GM18868 (cell line): Measurements from ENCODE around the gene FGF11.
"Not testable (repeated sequence)": the region's sequence is repeated elsewhere in the genome, so short reads cannot be mapped to it uniquely, and the experiment has no call there.

Source experiments
- ATAC-seq: cut with Tn5 transposase; IDR thresholded peaks from one replicate; pipeline ENCODE4 v1.9.1; 2021; ENCODE audit warnings: mild to moderate bottlenecking, moderate library complexity; ENCODE audit not compliant: unreplicated experiment

The FGF11 gene

DNA sequence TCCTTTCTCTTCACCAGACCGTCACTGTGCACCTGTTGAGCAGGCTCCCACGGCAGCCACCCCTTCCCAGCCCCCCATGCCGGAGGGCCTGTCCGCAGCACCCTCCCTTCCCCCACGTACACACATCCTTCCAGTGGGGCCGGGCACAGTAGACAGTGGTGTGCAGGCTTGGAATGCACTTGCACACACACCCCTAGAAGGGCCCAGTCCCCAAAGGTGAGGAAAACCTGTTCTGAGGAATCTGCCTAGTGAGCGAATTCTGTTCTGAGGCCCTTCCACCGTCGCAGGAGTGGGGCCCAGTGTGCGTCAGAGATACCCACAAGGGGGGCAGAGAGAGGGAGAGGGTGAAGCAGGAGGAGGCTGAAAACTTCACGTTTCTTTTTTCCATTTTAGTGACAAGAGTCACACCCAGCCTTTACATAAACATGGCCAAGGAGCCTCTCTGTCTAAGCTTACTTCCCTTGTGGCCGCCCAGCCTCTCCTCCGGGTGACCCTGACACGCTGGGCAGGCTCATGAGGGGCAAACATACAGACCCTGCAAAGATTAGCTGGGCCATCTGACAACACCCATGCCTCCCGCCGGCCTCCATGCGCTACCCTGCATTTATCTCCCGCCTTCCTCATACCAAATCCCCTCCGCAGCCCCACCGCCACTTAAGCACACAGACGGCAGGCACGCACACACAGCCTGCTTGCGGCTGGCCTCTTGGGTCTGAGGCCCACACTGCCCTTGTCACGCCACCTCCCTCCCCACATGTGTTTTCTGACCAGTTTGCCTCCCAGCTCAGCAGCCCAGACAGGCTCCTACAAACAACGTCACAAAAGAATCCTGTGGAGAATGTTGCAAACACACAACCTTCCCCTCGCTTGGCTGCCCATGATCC lies 38.3 kb downstream of the FGF11 start:
- ATAC-seq: no peak

DNA sequence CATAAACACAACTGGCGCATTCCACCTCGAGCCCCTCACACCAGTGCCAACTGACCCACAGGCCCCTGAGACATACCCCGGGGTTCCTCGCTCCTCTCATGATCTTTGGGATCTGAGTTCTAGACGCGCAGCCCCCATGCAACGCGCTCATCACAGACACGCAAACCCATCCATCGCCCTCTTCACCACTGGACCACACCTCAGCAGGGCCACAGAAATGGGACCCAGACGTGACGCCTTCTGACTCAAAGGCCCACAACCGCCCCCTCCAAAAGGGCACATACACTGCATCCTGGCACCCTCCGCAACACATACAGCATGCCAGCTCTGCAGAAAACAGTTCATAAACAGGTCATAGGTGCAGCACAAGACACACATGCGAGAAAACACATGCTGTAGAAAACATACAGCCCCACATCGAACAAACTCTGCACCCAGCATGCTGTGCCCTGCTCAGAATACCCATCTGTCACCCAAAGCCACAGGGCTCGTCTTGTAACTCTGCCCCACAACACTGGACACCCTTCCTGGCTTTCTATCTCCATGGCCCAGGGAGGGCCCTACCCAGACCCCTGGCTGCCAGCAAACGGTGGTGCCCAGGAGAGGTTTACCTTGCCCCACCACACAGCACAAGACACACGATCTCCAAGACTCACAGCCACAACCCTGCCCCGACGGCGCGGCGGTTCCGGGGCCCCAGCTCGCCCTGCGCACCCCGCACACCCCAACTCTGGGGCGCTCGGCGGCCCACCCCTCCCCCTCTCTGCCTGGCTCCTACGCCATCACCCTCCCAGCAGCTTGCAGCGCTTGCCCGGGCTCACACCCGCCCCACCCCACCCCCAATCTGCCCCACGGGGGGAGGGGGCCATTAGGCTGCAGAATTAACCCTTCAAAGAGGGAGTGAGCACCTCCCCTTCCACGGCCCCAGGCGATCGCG lies 39.2 kb downstream of the FGF11 start:
- no peak for ATAC-seq

DNA sequence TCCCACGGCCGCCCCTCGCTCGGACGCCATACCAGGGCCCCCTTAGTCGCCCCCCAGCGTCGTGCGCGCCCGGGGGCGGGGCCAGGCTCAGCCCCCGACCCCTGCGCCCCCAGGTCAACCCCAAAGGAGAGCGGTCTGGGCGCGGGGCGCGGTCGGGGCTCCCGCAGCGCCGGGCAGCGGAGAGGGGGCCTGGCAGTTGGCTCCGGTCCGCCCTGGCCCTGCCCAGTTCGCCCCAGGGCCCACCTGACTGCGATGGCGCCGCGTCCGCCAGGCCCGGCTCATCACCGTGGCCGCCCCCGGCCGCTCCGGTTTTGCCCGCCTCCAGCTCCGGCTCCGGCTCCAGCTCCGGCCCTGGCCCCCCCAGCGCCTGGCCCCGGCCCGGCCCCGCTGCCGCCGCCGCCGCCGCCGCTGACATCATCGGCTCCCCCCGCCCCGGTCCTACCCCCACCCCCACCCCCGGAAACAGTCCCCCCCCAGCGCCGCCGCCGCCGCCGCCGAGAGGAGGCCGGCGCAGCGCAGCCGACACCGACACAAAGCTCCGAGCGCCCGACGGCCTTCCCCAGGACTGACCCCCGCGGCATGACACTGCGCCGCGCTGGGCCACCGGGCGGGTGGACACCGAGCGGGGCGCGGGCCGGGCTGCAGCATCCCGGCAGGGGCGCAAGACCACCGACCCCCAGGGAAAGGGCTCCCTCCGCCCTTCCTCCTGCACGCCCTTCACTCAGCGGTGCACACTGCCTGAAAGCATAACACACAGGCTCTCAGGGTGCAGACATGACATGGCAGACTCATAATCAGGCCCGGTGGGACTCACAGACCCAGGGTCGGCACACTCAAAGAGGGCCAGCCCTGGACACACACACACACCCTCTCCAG lies 40.1 kb downstream of the FGF11 start, which contains the start of gene ZBTB4:
ZBTB4 (minus strand) TSS at position 419 of the 876 bp plus-strand sequence. CDS start 12,830 bp downstream, outside the sequence.
- ATAC-seq: no peak

DNA sequence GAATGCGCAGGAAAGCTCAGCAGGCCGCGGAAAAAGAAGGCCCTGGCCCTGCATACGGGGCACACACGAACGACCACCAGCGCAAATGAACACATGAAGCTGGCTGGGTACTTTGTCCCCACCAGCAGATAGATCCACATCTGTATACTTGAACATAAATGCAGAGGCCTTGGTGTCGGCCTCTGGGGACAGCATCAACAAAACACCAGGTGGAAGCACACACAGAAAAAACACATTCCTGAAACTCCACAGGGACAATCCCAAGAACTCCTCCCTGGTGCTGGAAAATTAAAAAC lies 40.7 kb downstream of the FGF11 start:
- ATAC-seq: no peak

DNA sequence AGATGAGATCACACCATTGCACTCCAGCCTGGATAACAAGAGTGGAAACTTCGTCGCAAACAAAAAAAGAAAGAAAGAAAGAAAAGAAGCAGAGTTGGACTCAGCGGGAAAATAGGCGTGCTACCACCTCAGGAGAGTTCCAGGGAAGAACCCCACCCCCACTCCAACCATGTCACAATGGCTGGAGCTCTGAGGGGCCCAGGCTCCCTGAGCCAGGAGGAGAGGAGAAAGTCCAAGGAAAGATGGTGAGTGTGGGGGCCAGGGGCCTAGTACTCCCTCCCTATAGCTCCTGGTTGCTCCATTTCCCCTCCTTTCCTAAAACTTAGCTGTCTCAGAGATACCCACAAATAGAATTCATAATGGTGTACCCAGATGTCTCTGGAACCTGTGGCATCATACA lies 42.0 kb downstream of the FGF11 start, which contains the start of gene SLC35G6:
SLC35G6 (plus strand) TSS at position 172 of the 400 bp plus-strand sequence; CDS start at position 243, 71 bp downstream.
- ATAC-seq: not testable (repeated sequence)

DNA sequence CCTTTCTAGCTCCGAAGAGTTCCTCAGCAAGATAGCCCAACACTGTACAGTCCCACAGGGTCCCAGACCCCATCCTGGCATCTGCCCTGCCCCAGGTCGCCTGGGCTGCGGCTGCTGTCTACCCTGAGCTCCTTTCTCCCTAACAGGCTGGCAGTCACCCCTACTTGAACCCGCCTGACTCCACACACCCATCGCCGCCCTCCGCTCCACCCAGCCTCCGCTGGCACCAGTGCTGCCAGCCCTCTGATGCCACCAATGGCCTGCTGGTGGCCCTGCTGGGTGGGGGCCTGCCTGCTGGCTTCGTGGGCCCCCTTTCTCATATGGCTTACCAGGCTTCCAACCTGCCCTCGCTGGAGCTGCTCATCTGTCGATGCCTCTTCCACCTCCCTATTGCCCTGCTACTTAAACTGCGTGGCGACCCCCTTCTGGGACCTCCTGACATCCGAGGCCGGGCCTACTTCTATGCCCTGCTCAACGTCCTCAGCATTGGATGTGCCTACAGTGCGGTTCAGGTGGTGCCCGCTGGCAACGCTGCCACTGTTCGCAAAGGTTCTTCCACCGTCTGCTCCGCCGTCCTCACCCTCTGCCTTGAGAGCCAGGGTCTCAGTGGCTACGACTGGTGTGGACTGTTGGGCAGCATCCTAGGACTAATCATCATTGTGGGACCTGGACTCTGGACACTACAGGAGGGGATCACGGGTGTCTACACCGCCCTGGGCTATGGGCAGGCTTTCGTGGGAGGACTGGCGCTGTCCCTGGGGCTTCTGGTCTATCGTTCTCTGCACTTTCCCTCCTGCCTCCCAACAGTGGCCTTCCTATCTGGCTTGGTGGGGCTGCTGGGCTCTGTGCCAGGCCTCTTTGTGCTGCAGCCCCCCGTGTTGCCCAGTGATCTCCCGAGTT lies 42.8 kb downstream of the FGF11 start:
- ATAC-seq: not testable (repeated sequence)

DNA sequence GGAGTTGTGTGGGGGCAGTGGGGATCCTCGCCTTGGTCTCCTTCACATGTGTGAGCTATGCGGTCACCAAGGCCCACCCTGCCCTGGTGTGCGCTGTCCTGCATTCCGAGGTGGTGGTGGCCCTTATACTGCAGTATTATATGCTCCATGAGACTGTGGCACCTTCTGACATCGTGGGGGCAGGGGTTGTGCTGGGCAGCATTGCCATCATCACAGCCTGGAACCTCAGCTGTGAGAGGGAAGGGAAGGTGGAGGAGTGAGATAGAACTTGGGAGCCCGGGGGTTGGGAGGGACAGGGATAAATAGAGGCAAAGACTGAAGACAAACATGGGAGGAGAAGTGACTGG lies 43.4 kb downstream of the FGF11 start:
- ATAC-seq: not testable (repeated sequence)

DNA sequence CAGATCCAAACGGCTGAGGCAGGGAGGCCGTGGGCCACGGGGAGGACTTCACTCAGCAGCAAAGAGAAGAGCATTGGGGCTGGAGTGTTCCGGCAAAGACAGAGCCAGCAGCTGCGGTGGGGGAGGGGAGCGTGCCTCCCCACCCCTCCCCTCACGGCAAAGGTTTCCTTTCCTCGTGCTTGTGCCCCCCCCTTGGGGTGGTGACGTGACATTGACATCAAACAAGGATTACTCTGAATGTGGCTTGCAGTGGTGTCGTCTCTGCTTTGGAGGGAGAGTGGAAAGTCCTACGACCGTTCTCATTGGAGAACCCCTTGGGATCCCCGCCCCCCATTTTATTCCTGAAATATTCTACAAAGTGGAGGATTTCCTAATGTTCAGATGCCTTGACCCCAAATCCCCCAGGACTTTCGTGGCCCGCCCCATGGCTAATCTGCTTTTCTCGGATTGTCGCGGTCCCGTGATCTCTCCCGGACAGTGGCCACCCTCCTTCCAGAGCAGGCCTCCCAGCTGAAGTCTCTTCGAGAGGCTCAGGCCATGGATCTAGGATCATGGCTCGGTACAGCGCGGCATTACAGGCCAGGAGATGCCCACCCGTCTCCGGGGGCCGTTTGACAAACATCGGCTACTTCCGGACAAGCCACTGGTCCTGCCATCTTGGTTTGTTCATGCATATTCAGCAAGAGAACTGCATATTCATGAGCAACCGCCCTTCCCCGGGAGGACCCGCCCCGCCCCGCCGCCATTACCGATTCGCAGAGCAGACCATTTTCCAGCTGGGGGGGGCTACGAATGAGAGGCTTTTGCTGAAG lies 44.1 kb downstream of the FGF11 start:
- ATAC-seq: no peak

DNA sequence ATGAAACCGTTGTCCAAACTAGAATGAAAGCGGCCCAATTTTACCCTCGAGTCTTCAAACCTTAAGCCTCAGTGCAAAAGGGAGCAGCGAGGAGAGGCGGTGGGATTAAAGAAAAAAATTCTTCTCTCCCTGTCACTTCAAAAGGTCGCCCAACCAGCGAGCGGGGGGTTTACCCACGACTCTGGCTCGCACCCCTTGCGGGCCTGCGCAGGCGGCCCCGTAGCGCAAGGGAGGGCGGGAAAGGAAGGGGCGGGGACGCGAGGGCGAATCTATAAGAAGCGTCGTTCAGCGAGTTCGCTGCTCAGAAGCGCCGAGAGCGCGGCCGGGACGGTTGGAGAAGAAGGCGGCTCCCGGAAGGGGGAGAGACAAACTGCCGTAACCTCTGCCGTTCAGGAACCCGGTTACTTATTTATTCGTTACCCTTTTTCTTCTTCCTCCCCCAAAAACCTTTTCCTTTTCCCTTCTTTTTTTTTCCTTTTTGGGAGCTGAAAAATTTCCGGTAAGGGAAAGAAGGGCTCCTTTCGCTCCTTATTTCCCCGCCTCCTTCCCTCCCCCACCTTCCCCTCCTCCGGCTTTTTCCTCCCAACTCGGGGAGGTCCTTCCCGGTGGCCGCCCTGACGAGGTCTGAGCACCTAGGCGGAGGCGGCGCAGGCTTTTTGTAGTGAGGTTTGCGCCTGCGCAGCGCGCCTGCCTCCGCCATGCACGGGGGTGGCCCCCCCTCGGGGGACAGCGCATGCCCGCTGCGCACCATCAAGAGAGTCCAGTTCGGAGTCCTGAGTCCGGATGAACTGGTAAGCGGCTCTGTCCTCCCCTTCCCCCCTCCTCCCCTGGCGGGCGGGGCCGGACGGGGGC lies 45.0 kb downstream of the FGF11 start, which contains the start of gene POLR2A:
POLR2A (plus strand) TSS at position 300 of the 852 bp plus-strand sequence.
- peak; percentile 63 for ATAC-seq

DNA sequence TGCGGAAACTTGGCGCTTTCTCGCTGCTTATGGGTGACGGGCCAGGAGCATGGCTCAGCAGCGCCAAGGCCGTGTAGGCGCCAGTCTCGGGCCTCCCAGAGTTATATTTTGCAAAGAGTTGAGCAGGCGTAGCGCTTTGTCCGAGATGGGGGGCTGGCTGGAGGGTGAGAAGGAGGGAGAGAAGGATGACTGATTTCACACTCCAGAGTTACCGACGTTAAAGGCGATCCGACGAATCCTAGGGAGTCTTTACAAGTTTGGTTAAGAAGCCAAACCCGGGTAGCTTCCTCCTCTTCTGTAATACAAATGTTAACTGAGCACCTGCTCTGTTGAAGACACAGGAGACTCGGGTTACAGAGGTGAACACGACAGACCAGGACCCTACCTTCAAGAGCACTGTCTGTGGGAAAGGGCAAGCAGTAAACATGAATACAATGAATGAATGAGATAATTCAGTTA lies 45.6 kb downstream of the FGF11 start:
- no peak for ATAC-seq

DNA sequence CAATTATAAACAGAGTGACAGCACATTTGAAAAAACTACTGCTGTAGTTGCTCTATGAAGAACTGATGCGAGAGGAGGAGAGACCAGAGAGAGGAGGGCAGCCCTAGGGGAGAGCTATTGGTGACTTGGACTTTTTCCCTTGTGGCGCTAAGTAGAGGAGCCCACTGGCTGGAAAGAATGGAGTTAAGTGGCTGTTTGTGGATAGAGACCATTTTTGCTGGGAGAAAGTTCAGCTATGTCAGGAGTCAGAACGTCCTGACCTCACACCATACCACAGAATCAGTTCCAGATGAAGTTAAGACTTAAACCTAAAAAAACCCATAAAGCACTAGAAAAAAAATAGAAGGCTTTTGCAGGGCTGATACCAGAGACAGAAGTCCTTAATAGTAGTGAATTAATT lies 46.9 kb downstream of the FGF11 start:
- ATAC-seq: no peak

DNA sequence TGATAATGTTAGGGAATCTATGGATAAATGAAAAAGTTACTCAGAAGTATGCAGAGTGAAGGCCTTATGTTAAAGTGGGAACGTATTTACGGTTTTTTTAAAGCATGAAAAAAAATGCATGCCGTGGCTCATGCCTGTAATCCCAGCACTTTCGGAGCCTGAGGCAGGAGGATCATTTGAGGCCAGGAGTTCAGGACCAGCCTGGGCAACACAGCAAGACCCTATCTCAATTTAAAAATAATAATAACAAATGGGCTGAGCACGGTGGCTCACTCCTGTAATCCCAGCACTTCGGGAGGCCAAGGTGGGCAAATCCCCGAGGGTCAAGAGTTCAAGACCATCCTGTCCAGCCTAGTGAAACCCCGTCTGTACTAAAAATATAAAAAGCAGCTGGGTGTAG lies 50.8 kb downstream of the FGF11 start:
- no peak for ATAC-seq

DNA sequence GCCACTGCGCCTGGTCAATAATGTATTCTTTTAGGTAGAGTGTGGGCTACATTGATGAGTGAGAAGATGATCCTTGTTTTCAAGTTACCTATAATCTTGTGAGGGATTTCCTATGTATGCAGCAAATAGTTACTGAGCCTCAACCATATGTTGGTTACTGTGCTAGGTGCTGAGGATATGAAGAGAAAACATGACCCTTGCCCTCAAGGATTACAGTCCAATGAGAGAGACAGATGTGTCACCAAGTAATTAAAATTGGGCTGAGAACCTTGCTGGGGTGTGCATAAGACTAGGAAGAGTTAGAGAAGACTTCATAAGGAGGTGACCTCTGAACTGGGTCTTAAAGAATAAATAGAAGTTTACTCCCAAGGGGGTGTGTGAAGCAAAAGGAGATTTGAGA lies 52.3 kb downstream of the FGF11 start:
- no peak for ATAC-seq

DNA sequence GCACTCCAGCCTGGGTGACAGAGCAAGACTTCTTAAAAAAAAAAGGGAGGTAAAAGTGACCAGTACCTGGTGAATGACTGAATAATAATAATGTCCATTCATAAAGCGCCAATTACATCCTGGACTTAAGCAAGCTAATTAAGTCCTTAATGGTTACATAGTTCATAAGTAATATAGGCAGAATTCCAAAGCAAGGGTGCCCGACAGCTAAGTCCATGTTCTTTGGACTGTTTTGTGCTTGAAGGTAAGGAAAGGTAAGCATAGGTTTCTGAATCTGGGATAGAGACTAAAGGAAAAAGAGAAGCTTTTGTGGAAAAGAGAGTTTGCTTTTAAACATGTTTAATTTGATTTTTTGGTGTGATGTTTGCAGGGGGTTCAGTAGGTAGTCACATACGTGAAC lies 54.6 kb downstream of the FGF11 start:
- ATAC-seq: no peak
